Stimulated activated CD8-positive, alpha-beta memory T cell treated with anti-CD3 and anti-CD28 coated beads, Interleukin-15, amount 100 ng/mL, for 1 hour (primary cell): Measurements from ENCODE around the gene CCDC3.

Source experiments
- DNase-seq: peaks from one replicate; pipeline ENCODE4 v3.0.0-alpha.2; 2020; ENCODE audit warnings: low read depth

CCDC3 gene

DNA sequence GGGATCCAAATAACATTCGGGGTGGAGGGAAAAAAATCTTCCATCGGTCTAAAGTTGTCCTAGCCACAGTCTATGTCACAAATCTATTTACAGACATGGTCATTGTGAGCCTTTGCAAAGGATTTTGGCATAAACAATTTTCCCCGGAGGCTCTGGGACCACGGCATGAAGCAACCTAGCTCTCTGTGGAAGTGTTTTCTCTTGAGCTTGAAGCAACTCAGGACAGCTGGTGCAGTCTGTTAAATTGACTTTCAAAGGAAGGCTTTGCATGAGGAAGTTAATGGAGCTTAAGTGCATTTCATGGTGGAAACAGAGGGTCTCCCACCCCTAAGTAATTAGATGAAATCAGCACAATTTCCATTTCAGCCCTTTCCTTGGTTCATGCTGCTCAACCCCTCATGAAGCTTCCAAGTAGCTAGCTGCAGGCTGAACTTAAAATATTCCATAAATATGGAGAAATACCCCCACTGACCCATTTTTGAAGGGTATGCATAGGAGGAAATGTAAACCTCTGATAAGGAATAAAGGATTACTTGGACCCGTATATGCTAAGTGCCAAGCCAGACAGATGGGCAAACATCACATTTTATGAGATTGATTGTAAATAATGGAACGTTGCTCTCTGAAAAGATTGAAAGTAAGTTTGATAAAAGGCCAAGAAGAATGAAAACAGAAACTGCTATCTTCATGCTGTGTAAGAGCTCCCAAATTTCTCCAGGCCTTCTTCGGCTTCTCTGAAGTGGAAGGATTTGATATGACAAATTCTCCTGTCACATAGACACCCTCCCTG lies 39.9 kb downstream of the CCDC3 start:
- DNase-seq, result no peak

DNA sequence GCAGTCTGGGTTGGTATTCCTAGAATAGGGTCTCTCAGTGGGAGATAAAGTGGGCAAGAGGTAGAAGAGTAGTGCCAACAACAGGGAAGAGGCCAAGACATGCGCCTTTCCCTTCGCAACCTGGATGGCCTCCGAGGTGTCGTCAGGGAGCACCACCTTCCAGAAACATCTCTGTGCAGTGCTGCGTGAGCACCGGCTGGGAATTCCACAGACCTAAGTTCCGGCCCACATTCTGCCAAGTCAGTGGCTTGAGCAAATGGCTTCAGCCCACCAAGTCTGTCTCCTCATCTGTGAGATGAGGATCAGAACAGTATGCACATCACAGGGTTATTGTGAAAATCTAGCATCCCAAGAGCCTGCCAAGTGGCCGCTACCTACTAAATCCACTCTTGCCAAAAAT lies 40.6 kb downstream of the CCDC3 start:
- no peak for DNase-seq

DNA sequence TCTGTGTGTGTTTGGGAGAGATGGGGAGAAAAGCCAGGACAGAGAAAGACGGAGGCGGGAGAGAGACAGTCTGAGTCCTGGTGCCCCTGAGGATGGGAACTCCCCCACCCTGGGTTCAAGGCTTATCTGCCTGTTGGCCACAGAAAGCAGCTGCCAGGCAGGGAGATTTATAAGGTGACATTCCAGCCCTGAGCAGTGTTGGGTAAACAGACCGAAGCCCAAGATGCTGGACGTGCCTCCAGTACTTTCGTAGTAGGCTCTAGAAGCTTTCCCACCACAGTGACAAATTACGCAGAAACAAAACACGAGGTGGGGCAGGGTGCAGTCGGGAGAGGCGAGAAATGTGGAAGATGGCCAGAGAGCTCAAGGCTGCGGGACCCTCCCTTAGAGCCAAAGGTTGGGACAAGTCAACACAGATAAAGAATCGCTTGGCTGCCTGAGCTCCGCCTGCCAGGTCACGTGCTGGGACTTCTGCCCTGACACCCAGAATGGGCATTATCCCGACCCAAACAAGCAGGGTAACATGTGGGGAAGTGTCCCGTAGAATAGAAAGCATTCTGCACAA lies 41.1 kb downstream of the CCDC3 start:
- no peak for DNase-seq

DNA sequence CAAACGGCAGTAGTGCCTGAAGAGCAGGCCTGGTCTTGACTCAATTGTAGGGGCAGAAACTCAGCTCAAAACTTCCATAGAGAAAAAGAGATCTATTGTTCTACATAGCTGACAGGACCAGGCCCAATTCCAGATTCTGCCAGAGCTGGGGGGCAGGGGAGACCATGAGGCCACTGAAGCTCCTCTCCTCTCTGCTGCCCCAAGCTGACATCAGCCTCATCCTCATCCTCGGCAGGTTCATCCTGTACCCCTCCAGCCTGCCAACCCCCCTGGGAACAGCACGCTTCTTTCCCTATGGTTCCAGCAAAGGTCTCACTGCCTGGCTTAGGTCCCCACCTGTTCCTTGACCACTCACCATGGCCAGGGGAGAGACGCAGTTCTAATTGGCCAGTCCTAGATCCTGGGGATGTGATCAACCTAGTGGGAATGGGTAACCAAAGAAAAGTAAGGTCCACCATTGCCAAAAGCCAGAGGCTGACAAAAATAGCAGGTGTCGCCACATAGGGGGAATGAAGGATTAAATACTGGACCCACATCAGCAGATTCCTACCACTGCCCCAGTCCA lies 42.9 kb downstream of the CCDC3 start:
- no peak for DNase-seq

DNA sequence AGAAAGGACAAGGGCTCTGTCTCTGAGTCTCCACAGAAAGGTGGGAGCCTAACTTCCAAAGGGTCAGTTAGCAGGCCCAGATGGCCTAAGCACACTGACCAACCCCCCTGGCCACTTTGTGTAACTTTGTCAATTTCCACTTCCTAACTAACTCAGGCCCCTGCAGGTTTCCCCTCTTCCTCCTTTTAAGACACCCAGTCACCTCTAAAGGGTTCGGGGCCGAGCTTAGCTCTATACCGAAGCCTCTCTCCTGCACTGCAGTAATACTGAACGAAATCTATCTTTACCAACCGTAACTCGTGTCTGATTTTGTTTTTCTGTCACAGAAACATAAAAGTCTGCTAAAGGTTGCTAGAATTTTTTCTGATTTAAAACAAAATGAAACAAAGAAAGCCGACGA lies 44.4 kb downstream of the CCDC3 start:
- DNase-seq, result no peak

DNA sequence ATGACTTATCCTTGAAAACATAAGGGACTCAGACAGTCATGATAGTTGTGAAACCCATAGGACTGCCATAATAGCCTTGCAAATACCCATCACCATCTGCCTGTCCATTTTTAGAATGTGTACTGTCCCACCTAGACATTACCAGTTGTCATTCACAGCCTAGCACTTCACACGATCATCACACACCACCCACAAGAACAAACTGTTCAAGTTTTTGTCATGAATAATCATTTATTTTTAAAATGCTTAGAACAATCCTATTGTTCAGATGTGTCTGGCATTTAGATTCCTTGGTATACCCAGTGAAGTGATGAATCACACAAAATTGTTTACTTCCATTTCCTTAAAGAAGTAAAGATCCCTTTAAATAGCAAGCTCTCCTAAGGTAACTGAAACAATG lies 46.6 kb downstream of the CCDC3 start:
- DNase-seq, result no peak

DNA sequence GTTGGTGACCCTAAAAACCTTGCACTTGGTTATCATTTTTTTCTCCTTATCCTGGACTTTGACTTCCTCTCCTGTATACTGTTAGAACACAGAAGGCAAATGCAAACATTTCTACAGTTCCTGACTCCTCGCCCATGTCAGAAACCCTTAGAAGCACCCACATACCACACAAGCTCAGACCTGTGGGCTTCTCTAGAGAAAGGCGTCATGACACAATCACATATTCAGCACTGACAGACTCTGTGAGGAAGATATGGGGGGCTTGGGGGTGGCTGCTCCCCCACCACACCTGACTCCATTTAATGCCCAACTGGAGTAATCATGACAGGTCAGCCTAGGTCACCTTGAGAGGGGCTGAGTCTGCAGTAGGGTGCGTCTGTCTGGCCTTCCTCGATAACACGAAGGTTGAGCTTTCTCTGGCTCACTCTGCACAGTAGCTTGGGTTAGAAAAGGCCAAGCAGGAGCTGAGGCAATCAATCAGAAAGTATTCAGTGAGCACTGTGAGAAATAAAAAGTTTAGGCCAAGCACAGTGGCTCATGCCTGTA lies 50.9 kb downstream of the CCDC3 start:
- no peak for DNase-seq

DNA sequence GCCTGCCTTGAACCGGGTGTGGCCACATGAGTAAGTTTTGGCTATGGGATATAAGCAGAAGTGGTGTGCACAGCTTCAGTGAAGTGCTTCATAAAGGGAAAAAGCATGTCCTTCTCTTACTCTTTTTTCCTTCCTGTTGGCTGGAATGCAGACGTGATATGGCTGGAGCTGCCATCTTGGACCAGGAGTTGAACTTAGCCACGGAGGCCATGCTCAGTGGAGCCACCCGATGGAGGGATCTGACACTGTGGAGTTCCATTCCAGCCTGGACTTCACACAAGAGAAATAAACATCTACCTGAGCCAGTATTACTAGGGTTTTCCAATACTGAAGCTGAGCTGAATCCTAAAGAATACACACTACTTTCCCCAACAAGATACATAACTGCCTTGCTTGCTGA lies 52.3 kb downstream of the CCDC3 start:
- no peak for DNase-seq

DNA sequence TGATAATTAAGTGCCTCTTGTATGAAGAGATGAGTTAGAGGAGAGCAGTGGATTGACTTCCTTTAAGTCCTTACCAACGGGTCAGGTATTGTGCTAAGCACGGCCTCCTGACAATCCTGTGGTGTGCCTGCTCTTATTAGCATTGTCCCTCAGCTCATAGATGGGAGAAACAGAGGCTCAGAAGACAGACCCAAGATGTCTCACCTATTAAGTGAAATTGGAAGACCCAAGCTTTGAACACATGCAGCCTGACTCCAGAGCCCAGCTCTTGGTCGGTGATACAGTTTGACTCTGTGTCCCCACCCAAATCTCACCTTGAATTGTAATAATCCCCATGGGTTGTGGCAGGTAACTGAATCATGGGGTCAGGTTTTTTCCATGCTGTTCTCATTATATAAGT lies 53.8 kb downstream of the CCDC3 start:
- DNase-seq, result no peak

DNA sequence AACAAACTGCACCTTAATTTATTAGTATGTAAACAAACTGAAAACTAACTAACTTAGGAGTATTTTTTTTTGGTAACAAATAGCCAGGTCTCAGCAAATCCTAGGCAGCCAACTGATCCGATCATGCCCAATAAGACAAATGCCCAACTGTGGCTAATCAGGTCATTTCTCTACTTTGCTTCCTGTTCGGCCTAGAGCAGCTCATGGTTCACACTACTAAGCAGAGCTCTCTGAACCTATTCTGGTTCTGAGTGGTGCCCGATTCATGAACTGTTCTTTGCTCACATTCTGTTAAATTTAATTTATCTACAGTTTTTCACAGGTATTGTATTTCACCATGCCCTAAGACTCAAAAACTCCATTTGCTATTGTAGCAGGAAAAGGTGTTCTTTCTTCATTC lies 55.1 kb downstream of the CCDC3 start:
- DNase-seq, result no peak

DNA sequence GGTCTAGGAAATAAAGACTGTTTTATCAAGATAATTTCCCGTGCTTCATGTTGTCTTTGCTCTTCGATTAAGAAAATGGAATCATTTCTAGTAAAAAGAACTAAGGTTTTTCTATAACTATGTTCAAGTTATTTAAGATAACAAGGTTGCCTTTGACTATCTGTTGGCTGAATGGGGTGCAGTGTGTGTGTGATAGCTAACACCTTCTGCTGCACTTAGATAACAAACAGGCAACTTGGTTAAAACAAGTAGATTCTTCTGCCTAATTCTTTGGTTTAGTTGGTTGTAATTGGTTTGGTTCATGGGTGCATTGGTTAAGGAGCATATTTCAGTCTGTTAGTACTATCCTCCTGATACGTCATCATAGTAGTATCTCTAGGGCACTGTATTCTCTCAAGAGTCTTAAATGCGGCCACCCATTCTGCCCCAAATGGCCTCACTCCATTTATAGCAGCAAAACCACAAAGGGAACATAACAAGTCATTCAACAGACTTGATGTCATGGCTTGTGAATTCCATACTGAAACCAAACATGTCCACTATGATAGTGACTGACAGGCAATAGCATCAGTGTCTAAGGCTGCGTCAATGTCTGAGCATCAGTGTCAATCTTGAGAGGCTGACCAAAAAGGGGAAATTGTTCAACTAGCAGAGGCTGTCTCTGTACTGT lies 55.7 kb downstream of the CCDC3 start:
- DNase-seq, result no peak

DNA sequence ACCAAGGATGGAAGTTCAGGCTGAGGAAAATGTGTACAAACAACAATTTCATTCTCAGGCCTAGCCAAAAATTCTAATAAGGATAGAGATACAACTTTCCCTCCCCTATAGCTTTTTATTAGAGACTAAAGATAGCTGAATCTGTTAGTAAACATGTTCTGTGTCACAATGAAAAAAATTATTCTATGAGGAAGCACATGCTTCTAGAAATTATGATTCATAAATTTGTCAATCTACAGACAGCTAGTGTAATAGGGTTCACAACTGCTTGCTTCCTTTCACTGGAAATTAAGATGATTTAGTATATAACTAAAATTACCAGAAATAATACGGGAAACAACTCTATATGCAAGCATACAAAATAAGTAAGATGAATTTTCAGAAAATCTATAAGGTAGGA lies 56.6 kb downstream of the CCDC3 start:
- DNase-seq, result no peak

DNA sequence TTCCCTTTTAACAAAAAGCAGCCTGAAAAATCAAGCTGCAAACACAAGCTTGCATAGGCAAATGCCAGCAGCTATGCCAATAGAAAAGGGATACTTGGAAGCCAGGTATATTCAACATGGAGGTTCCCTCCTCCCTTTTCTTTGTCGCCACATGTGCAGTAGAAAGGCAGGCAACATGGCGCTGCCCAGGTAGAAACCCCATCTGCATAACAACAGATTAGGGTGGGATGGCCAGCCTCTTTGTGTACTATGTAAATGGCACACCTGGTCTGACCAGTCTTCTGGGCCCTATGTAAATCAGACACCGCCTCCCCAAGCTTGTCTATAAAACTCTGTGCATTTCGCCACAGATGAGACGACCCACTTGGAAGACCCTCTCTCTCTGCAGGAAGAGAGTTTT lies 58.1 kb downstream of the CCDC3 start:
- DNase-seq, result no peak

DNA sequence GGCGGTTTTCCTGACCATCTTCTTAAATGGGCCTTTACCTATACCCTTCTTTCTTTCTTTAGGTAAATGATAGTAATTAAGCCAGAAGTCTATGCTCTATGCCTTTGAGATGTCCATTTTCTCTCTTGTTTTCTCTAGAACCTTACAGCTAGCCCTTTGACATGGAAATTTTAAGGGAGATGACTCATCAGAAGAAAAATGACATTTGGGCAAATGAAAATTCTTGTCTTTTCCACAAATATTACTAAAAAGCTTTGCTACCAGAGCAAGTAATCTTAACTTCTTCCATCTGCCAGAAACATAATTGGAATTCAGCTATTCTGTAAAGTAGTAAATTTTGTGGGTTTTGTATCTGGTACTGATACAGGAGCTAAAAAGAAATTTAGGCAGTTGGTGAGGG lies 59.5 kb downstream of the CCDC3 start:
- DNase-seq, result no peak

DNA sequence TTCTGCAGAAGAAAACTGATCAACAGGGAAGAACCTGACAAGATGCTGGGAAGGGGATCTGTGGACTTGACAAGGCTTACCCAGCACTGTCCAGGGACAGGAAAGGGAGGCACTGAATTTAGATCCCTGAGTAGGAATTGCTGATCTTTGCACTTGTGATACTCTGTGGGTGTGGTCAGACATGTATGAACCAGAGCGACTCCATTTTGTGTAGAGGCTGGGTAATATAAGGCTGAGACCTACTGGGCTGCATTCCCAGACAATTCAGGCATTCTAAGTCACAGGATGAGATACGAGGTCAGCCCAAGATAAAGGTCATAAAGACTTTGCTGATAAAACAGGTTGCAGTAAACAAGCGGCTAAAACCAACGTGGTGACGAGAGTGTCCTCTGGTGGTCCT lies 60.7 kb downstream of the CCDC3 start:
- no peak for DNase-seq

DNA sequence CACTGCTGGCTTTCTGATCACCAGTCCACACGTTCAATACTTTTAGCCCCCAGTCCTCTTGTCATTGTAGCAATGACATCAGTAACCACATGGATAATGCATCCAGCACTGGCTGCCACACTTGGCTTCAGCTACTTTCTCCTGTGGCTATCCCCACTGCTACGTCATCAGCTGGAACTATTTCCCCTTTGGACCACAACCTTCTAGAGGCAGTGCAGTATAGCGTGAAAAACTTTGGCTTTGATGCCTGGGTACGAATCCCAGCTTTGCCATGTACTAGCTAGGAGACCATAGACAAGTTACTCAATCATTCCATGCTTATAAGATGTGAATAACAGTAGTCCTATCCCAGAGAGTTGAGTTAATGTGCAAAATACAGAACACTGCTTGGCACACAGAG lies 63.2 kb downstream of the CCDC3 start:
- DNase-seq, result no peak

DNA sequence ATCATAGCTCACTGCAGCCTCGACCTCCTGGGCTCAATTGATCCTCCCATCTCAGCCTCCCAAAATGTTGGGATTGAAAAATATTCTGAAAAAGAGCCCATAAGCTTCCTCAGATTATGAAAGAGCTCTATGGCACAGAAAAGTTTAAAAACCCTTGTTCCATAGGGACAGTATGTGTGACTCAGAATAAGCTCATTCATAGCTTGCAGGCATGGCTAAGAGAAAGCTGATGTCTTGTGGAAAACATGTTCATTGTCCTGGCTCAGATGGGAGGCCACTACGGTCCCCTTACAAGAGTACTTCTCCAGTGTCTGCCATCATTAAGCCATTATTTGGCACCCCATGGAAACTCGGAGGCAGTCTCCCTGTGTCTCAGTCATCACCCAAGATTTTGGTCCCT lies 64.0 kb downstream of the CCDC3 start:
- no peak for DNase-seq

DNA sequence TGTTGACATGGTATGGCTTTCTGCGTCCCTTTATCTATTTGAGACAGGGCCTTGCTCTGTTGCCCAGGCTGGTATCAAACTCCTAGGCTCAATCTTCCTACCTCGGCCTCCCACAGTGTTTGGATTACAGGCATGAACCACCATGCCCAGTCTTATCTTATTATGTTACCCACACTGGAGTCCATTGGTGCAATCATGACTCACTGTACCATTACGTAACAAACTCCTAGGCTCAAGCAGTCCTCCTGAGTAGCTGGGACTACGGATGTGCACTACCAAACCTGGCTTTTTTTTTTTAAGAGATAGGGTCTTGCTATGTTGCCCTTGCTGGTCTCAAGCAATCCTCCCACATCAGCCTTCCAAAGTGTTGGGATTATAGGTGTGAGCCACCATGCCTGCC lies 66.7 kb downstream of the CCDC3 start:
- DNase-seq, result no peak

DNA sequence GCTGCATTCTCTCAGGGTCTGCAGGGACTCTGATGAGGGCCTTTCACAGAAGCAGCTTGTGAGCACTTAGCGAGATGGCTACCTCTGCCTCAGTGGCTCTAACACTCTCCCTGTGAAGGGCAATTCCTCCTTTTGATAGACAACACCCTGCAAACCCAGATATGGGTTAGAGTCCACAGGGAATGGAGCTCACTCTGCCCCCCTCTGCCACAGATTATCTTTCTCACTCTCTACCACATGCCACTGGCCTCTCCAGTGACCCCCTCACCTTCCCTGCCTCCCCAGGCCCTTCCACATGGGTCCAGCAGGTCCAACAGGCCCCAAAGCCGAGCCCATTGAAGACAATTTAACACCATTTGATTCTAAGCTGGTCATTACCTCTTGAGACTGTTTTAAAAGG lies 72.1 kb downstream of the CCDC3 start:
- DNase-seq, result no peak

DNA sequence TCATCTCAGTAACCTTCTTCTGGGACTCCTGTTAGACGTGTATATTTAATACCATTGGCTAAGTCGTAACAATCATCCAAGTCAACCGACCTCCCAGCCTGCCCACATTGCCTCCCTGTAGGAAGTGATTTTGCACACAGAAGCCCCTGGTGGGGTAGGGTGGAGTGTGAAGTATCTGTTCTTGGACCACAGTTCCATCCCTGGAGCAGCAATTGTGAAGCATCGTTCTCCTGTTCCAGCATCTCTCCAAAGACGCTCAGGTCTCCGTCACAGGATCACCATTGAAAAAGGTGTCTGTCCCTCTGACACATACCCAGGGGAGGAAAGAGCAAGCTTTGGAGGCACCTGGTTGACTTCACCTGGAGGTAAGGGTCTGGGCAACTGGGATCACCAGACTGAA lies 72.9 kb downstream of the CCDC3 start:
- DNase-seq, result no peak

DNA sequence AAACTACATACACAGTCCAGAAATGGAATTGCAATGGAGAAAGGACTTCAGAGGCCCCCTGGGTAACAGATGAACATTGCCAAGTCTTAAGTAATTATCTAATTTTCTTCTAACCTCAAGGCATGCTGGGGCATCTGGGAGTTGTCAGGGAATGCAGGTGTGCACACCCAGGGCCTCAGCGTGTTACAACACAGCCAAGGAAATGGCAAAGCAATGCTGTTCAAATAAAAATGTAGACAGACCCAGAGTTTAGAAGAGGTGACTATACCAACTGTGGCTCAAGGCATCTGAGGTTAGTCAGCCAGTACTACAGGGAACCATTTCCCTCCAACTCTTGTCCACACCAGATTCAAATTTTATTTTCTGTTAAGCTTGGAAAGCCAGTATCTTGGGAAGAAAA lies 73.6 kb downstream of the CCDC3 start:
- DNase-seq, result no peak

DNA sequence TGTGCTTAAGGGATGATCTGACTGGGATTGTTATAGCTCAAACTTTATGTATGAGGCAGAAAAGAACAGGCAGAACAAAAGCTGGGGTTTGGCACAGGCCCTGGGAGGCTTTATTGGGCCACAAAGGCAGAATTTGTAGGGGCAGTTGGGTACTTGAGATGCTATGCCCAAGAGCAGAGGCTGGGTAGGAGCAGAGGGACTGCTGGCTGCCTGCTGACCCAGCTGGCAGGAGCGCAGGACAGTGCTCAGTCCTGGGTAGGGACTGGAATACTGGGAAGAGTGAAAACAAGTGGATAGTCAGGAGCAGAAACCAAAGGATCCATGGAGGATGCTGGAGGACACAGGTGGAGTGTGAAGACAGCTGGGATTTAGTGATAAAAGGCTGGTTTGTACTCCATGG lies 75.7 kb downstream of the CCDC3 start:
- DNase-seq, result no peak

DNA sequence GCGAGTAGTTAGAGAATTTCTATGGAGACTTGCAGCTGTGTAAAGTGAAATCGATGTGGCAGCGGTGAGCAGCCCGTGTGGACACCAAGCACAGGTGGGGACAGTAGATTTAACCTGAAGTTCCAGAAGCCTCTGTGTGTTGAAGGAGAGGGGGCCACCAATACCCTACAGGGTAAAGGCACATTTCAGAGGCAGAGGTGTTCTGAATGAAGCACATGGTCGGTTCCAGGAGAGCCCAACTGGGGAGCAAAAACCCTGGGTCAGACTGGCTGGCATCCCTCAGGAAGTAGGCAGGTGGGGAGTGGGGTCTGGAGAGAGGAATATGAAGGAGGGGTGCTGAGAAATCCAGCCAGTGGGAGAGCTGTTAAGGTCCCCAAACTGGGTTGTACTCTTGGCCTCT lies 76.6 kb downstream of the CCDC3 start:
- no peak for DNase-seq
